GM21529 (cell line): ENCODE results near the gene TESPA1.
"Not testable (repeated sequence)": the region's sequence is repeated elsewhere in the genome, so short reads cannot be mapped to it uniquely, and the experiment has no call there.

ENCODE experiments used
- ATAC-seq: cut with Tn5 transposase; IDR thresholded peaks from one replicate; pipeline ENCODE4 v1.9.1; 2021; ENCODE audit not compliant: unreplicated experiment

TESPA1 gene

DNA sequence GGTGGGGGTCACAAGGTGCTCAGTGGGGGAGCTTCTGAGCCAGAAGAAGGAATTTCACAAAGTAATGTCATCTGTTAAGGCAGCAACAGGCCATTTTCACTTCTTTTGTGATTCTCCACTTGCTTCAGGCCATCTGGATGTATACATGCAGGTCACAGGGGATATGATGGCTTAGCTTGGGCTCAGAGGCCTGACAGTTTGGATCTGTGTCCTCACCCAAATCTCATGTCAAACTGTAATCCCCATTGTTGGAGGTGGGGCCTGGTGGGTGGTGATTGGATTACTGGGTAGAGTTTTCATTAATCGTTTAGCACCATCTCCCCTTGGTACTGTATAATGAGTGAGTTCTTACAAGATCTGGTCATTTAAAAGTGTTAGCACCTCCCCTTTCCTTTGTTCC, 36.4 kb downstream of the TESPA1 start:
- no peak for ATAC-seq

DNA sequence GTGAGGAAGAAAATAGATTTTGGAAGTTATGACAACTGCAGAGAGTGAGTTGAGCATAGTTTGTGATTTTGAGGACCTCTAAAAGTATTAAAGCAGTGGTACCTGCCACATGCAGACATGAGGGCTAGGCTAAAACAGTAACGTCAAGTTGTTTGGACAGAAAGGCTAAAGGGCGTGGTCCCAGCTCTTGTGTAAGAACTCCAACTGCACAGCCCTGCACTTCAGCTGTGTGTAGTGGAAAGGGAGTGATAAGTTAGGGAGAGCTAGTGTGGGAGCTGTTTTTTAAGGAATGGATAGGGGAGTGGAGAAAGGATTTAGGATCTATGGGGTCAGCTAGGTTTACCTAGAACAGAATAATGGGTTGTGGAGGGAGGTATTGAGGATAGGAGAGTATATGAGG, 39.5 kb downstream of the TESPA1 start:
- no peak for ATAC-seq

DNA sequence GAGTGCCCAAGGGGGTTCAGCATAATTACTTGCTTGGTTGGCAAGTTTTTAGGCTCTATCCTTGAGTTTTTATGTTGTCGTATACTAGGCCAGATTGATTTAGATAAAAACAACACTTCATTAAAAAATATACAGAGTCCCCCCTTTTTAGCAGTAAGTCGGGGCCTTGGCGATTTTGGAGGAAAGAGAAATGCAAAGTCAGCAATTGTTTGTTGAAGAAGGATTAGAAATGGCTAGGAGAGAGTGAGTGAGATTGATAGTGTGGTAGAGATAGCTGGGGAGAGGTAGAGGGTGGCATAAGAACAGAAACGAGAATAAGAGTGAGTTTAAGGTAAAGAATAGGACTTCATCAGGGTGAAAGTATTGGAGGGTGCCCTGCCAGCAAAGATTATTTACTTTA, 41.3 kb downstream of the TESPA1 start:
- not testable (repeated sequence) for ATAC-seq

DNA sequence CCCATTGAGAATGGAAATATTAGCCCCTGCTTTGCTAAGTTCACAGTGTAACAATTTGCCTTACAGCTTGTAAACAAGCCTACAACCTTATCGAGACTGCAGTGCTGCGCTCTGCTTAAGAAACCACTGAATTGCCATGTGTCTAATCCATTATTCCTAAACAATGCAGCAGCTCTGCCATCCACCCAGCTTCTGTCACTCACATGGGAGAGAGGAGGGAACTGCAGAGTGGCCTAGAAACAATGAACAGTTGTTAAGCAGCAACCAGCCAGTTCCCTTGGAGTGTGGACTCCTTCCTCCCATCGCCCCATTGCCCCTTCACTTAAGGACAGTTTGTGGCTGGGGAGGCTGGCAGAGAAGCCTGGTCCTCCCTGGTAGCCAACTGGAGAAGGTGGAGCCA, 42.9 kb downstream of the TESPA1 start:
- ATAC-seq, result no peak

DNA sequence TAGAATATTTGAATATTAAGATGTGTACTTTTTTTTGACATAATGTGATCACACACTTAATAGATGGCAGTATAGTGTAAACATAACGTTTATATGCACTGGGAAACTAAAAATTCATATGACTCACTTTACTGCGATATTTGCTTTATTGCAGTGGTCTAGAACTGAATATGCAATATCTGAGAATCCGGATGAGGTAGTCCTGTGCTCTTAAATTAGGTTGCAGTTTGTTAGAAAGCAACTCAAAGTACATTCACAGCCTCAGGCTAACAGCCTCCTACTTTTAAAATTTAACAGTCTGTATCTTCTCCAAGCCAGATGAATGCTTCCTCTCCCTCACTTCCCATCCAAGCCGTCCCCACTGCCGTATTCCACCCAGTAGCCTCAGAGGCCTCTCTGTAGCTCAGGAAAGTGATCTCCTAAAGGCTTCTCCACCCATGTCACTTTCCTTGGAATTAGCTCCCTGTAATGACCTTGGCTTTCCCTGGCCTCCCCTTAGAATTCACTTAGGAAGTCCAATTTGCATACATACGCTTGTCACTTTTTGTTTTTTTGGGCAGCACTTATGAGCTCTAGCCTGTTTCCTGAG, 43.7 kb downstream of the TESPA1 start:
- ATAC-seq, result no peak

DNA sequence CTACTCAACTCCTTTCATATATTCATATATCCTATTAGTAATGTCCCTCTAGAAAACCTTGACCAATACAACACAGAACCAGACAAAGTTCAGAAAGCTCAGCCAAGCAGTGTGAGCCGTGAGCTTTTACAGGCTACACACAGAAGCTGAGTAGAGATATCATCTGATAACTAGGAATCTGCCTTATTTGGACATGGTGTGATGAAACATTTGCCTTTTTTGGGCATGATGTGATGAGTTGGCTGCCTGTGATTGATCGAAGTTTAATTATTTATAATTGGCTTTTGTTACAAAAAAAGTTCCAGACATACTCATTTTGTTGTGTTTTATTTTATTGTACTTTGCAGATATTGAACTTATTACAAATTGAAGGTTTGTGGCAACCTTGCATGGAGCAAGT, 46.6 kb downstream of the TESPA1 start:
- no peak for ATAC-seq

DNA sequence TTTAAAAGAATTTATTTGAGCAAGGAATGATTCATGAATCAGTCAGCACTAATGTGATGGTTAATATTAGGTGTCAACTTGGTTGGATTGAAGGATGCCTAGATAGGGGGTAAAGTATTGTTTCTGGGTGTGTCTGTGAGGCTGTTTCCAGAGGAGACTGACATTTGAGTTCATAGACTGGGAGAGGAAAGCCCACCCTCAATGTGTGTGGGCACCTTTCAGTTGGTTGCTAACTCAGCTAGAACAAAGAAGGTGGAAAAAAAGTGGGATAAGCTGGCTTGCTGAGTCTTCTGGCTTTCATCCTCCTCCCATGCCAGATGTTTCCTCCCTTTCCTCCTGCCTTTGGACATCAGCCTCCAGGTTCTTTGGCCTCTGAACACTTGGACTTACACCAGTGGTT, 47.2 kb downstream of the TESPA1 start:
- no peak for ATAC-seq

DNA sequence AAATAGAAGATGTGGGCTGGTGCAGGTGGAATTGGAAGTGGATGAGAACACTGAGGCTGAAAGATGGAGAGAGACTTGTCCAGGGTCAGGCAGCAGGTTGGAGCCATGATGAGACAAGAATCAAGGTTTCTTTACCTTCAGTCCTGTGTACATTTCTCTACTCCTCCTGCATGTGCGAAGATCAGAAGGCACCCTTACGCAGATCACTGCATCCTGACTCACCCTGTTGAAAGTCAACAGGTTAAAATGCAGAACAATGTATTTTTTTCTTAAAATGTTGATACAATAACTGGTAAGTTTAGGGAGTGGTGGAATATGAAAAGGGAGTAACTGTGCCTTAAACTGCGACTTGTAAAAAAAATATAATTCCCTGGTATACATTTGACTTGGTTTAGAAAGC, 47.8 kb downstream of the TESPA1 start:
- no peak for ATAC-seq

DNA sequence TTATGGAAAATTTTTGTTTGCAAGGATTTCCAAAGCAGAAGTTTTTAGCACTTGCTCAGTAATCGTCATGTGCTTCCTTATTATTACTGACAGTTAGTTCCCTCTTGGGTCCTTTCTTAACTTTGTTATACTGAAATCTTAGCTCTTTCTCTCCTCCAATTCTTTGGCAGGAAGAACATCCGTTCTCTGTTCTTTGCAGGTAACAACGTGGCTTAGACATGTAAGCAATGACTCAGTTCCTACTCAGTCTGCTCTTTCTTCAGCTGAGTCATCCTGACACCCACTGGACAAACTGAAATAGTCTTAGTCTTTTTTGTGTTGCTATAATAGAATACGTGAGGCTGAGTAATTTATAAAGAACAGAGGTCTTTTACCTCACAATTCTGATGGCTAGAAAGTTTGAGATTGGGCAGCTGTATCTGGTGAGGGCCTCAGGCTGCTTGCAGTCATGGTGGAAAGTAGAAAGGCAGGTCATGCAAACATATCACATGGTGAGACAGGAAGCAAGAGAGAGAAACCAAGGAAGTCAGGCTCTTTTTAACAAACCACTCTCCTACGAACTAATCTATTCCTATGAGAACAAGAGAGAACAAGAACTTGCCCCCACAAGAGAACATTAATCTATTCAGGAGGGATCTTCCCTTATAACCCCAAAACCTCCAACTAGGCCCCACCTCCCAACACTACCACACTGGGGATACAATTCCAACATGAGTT, 49.2 kb downstream of the TESPA1 start:
- peak; percentile 98 for ATAC-seq

DNA sequence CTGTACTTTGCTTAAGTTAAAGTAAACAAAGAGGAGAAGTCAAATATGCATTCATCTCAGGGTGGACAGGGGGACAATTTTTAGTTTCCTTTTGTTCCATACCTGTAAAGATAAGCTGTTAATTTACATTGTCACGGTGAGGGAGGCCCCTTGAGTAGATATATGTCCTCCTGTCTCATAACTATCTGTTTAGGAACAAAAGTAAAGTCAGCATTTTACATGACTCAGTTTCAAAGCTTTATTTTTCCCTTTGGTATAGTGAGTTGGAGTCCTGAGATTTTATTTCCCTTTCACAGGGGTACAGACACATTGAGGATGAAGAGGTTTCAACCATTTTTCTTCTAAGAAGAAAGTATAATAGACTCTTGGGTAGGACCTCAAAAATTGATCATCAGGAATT, 50.1 kb downstream of the TESPA1 start:
- no peak for ATAC-seq

DNA sequence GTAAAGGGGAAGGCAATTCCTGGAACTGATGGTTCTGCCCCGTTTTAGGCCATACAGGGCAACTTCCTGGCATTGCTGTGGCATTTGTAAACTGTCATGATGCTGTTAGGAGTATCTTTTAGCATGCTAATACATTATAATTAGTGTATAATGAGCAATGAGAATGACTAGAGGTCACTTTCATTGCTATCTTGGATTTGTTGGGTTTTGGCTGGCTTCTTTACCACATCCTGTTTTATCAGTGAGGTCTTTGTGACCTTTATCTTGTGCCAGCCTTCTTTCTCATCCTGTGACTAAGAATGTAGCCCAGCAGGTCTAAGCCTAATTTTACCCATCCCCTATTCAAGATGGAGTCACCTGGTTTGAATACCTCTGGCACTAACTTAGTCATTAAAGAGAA, 51.2 kb downstream of the TESPA1 start:
- no peak for ATAC-seq

DNA sequence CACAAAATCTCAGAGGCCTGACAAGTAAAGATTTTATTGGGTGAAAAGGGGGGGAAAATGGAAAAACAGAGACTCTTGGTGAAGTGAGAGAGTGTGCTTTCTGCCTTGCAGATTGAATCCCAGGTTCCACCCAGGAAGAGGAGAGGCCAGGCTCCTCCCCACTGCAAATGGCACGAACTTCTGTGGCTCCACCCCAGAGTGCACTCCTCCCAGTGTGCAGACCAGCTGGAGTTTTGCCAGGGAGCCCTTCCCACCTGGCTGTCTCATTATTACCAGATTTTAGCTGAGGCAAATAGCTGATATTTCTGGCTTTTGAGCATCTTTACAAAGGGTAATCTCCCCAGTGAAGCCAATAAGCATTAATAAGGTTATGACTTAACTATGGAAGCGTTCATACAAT, 51.9 kb downstream of the TESPA1 start:
- ATAC-seq, result no peak

DNA sequence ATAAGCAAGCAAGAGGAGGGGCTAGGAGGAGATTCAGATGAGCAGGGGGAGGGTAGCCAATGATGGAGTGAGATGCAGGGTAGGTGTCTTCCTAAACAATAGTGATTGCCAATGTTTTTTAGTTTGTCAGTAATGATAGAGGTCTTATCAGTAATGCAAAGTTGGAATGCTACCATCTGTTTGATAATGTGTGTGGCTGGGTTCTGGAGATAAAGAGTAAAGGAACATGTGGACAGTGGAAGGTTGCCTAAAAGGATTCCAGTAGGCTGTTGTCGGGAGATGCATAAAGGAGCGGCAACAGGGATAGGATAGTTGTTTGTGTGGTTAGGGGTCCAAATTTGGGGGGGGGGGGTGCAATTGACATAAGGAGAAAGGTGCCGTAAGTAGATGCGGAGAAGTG, 52.5 kb downstream of the TESPA1 start:
- ATAC-seq, result no peak

DNA sequence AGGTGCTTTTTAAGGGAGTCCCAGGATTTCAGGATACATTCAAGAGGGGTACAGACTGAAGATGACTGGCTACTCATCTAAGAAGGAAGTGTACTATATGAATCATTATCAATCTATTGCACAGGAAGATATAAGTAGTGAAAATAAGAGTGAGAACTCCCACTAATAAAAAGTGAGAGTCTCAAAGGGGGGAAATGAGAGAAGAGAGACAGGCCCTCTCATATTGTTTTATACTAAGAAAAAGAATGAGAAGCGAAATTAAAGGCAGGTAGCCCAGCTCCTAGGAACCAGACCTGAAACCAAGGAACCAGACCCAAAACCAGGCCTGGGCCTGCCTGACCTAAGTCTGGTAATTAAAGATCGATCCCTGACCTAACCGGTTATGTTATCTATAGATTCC, 54.6 kb downstream of the TESPA1 start:
- no peak for ATAC-seq

DNA sequence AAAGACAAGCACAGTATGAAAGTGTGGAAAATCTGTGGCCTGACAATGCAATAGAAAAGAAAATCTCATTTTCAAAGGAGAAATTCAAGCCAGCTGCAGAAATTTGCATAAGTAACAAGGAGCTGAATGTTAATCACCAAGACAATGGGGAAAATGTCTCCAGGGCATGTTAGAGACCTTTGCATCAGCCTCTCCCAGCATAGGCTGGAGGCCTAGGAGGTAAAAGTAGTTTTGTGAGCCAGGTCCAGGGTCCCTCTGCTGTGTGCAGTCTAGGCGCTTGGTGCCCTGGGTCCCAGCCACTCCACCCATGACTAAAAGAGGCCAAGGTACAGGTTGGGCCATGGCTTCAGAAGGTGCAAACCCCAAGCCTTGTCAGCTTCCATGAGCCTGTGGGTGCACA, 58.3 kb downstream of the TESPA1 start:
- ATAC-seq, result no peak

DNA sequence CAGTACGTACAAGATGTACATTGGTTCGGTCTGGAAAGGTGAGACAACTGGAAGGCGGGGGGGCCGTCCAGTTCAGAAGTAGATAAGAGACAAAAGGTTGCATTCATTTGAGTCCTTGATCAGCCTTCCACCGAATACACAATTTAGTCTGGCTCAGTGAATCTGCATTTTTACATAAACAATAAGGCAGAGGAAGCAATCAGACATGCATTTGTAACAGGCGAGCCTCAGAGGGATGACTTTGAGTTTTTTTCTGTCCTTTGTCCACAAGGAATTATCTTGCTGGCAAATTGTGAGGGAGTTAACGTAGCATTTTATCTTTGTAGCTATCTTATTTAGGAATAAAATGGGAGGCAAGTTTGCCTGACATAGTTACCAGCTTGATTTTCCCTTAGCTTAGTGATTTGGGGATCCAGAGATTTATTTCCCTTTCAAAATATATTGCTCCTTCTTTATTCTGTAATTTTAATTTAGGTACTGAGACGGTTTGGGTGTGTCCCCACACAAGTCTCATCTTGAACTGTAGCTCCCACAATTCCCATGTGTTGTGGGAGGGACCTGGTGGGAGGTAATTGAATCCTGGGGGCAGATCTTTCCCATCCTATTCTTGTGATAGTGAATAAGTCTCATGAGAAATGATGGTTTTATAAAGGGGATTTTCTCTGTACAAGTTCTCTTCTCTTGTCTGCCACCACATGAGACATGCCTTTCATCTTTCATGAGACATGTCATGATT, 59.4 kb downstream of the TESPA1 start:
- ATAC-seq, result no peak

DNA sequence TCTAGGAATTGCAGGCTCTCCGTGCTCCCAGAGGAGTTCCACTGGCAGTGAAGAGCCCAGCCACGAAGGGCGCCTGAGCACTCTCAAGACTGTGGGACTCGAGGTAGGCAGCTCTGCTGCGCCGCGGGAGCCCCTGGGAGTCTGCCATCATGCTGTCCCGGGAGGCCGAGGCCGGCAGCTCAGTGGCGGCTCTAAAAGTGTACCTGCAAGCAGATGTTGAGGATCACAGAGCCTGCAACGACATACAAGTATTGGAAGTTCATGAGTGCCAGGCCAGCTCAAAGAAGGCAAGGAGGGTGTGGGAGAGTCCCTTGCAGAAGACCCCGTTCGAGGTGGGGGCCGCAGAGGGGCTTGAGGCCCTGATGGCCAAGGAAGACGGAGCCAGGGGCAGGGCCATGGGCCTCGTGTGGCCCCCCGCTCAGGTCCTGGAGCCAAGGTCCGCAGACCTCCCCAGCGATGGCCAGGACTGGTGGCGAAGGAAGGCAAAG, 67.5 kb downstream of the TESPA1 start:
- no peak for ATAC-seq
